HG03342 (cell line): ENCODE measurements around the gene MAGI2.
"Not testable (repeated sequence)": the region's sequence is repeated elsewhere in the genome, so short reads cannot be mapped to it uniquely, and the experiment has no call there.

Experiments used
- ATAC-seq: cut with Tn5 transposase; IDR thresholded peaks from one replicate; pipeline ENCODE4 v1.9.1; 2021; ENCODE audit warnings: mild to moderate bottlenecking, moderate library complexity; ENCODE audit not compliant: unreplicated experiment

MAGI2 gene

DNA sequence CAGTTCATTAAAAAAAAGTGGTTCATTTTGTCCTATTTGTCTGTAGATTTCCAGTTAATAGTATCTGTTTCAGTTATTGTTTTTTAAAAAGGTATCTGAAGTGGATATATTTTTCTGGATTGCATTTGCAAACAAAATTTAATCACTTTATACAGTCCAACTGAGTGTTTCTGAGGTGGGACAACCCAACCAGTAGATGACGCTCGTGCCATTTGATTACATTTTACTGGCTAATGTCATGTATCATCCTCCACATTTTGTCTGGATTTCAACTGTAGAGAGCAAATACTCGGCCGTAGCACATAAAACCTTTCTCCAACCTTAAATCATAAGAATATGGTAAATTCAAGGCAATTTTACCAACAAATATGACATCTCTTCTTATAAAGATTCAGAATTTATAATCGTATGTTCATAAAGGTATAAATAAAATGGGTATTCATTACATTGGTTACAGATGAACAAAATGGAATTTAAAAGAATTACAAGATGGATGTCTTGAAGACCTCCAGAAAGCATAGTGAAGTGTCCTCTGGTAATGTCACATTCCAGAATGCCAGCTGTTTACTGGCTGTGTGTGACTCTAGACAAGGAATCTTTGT, 865.9 kb downstream of the MAGI2 start:
- no peak for ATAC-seq

DNA sequence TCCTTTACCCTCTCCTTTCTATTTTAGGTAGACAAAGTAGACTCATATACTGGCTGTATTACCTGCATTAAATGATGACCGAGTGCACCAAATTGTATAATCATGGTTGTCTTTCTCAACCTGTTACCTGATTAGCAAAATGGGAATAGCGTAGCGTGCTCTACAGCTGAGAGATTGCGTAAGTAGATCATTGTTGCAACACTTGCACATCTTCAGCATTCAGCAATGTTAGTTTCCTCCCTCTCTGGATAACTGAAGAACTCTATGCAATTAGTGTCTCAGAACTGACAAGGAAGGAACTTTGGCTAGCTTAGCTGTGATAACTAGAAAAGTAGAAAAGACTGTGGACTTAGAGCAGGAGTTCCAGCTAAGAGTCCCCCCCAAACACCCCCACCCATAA, 867.5 kb downstream of the MAGI2 start:
- no peak for ATAC-seq

DNA sequence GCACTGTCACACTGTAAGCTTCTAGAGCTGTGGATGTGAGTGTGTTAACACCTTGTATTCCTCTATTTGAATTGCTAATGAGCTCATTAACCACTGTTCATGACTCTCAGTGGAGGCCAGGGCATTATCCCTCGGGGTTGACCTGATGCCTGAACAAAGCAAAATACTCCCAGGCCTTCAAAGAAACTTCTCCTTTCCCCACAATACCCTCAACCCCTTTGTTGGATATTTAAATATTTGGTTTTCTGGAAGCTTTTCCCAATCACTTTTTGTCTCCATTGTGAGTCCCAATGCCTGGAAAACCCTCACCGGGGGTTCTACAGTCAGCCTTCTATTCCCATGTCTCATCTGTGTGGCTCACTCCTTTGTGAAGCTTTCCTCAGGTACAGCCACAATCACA, 874.8 kb downstream of the MAGI2 start:
- ATAC-seq: no peak

DNA sequence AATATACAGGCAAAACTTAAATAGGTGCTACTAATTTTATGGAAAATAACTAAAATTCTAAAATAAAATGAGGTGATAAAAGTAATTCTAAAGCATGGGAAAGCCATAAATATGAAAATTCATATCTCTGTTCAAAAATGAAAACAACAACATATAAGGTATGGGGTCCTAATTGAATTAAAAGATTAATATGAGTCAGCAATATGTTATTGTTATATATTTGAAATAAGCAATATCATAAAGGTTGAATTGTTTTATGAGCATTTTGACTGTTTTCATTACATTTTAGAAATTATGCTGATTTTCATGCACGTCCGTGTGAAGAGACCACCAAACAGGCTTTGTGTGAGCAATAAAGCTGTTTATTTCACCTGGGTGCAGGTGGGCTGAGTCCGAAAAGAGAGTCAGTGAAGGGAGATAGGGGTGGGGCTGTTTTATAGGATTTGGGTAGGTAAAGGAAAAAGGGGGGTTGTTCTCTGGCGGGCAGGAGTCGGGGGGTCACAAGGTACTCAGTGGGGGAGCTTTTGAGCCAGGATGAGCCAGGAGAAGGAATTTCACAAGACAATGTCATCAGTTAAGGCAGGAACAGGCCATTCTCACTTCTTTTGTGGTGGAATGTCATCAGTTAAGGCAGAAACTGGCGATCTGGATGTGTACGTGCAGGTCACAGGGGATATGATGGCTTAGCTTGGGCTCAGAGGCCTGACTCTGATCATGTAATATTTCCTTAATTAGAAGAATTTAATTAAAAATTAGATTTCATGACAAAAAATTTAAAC, 876.1 kb downstream of the MAGI2 start:
- not testable (repeated sequence) for ATAC-seq

DNA sequence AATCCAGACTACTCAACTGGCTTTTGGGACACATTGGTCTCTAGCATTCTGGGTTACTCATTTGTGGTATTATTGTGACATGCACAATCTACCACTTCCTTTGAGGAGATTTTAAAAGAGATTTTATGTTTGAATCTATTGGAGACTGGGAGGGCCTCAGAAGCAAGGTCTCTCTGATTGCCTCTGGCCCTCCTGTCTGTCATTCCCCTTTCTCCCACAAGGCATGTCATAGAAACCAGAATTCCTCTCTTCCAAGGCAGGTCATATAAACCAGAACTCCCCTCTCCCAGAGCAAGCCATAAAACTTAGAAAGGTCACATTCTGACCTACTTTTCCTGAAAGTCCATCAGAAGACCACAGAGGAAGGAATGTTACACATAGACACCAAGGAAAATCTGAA, 877.2 kb downstream of the MAGI2 start:
- ATAC-seq: no peak

DNA sequence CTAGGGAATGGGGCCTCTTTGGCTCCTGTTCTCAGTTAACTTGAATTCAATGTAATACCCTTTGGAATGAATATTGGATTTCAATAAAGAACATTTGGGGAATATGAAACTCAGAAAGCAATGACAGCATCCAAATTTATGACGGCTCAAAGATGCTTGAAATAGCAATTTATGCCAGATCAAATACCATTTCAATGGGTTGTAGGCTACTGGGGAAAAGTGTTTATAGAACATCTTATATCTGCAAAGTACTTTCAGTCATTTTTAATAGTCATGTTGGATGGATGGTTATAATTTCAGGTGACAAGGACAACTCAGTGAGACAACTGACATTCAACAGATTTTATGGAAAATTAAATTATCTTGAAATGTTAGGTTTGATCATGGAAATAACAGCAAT, 882.2 kb downstream of the MAGI2 start:
- no peak for ATAC-seq

DNA sequence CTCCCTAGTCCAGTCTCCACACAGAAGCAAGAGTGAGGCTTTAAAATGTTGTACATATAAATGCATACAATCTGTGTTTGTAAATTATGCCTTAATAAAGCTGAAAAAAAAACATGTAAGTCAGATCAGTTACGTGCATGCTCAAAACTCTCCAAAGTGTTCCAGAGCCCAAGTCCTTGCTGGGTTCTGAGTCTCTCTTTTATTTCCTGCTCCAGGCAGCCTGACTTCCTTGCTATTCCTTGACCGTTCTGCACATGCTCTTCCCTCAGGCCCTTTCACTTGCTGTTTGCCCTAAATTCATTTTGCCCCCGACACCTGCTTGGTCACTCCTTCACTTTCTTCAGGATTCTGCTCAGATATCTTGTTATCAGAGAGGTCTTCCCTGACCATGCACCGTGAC, 884.8 kb downstream of the MAGI2 start:
- ATAC-seq: no peak

DNA sequence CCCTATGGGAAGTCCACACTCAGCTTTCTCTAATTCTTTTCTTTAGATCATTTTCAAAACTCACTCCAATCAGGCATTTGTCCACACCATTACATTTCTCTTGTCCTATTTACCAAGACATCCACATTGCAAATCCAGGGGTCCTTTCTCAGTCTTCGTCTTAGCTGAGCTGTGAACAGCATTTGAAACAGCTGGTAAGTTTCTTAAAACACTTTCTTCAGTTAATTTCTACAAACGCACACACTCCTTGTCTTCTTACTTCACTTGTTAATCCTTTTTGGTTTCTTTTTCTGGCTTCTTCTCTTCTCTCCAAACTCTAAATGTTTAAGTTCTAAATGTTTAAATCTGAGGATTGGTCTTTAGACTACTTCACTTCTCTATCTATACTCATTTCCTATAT, 885.6 kb downstream of the MAGI2 start:
- no peak for ATAC-seq

DNA sequence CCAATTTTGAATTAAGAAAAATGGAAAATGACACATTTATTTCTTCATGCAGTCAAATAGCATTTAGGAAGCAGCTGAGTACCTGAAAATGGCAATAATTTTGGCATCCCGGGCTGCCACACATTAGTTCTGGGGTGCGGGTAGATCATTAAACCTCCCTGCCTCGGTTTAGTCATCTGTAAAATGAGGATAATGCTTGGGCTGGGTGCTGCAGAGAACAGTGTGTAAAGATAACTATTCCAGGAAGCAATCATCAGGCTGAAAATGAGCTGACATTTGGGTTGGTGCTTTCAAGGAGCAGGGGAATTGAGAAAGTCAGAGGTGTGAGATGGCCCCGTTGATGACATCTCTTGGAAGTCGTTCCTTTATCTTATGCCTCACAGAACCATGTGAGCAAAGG, 887.7 kb downstream of the MAGI2 start:
- no peak for ATAC-seq

DNA sequence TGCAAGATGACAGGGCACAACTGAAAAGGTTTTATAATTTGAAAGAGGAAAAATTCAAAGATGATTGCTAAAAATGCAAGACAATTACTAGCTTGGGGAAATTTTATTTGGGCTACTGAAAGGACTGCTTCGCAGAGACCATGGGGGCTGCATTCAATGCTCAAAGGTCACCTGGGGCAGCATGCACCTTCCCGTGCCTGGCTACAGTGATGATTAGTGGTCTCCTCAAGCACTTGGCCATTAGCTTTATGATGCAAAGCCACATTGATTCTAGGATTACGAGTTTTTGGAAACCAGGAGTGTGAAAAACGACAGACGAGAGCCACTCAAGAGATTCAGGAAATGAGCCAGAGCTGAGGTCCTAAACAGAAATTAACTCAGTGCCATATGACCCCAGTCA, 890.3 kb downstream of the MAGI2 start:
- ATAC-seq: no peak

DNA sequence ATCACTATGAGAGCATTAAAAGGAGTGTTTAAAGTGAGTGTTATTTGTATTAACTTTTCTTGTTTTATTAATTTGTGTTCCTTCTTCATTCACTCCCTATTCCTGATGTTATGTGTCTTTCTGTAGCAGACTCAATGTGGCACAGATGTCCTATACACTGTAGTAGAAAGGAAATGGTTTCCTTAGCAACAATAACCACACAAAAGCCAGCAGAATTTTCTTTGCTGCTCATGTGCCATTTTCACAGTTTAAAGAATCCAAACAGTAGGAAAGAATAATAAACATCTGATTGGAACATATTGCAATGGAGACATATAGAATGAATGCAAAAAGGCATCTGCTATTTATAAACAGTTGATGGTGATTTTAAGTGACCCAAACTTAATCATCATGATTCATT, 891.3 kb downstream of the MAGI2 start:
- ATAC-seq: no peak

DNA sequence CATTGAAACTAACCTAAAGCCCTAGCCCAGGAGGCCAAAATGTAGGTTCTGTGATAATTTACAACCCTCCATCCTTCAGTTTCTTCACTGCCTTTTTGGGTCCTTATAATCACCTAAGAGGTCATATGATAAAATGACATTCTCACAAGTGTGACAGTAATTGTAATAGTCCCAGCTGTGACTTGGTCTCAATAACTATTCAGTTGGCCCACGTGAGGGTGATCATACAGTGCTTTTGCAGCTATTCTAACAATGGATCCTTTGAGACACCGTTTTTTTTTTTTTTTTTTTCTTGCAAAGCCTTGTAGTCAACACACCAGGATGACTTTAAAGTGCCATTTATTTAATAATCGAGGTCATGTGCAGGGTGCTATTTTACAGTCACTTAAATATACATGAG, 894.9 kb downstream of the MAGI2 start:
- ATAC-seq: no peak

DNA sequence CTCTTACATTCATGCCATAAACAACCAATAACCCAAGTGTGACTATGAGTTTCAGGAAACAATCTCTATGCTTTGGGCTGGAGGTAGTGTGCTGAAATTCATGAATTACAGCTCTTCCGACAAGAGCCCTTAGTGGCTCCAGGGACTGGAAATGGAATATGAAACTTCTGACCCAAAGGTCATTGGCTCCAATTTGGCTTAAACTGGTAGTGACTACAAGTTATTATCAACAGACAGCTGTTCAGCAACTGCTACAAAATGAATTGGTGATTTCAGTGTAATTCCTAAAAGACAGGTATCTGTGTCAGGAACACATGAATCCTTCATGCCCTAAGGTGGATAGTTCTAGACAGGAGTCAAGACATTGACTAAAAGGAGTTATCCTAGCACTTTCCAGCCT, 909.5 kb downstream of the MAGI2 start:
- no peak for ATAC-seq

DNA sequence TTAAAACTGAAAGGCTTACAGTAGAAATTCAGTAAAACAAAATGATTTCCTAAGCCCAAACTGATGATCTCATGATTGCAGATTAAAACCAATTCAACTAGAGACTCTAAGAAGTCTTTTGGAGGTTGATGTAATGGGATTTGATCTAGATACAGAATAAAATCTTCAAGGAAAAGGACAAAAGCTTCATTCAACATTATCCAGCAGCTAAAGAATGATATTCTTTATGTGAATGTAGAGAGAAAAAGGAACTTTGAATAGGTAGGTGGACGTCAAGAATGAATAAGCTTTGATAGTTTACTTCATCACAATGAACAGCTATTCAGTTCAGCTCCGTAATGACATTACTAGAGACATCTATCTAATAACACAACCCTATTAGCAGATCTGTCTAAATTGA, 910.5 kb downstream of the MAGI2 start:
- no peak for ATAC-seq

DNA sequence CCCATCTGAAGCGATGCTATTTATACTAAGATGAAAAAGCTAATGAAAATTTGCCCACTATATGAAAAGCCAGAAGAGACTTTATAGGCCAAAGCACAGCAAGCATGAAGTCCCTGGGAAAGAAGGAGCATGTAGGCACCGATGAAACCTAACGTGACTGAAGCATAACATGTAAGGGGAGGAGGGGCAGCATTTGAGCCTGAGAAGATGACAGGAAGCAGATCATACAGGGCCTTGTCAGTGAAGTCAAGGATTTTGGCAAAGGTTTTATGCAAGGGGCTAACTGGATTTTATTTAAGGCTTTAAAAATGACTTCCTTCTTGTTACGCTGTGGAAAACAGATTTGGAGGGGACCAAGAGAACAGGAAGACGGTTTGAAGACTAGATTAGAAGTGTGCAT, 910.9 kb downstream of the MAGI2 start:
- ATAC-seq: no peak

DNA sequence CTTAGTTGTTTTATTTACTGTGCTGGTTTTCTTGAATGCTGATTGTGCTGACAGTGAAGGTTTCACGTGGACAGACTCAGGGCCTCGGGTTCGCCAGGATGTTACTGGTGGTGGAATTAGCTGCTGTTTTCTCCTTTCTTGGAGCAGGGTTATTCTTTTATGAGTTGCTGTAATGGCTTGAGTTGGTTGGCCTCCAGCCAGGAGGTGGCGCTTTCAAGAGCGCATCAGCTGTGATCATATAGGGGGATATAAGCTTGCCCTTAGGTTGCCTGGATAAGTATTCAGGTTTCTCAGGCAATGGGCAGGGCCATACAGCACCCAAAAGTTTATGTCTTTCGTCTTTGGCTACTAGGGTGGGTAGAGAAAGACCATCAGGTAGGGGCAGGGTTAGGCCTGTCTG, 913.6 kb downstream of the MAGI2 start:
- no peak for ATAC-seq

DNA sequence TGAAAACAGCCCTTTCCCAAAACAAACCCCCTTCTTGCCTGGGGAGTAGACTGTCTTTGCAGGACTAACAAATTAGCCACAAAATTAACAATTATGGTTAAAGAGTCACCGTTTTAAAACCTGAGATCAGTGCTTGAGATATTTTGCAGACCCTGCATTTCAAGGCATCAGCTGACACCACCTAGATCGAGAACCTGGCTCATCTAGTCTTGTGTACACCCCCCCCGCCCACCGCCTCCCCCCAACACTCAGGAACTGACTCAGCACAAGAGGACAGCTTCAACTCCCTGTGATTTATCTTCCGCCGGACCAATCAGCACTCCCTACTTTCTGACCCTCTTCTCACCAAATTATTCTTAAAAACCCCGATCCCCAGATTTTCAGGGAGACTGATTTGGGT, 917.8 kb downstream of the MAGI2 start:
- no peak for ATAC-seq

DNA sequence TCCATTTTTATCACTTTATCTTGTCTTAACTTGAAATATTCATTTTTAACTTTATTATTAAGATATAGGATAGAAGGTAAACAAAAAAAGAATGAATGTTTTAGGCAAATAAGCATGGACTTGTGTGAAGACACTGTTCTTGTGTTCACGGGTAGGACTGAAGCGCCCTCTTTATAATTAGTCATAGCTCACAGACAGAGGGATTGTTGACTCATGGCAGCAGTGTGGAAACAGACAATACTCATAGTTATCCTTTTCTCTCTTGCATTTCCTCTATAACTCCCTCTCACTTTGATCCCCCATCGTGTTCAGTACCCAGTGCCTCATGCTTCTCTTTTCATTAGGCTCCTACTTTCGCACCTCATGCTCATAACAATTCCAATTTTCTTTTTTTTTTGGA, 923.1 kb downstream of the MAGI2 start:
- ATAC-seq: no peak

DNA sequence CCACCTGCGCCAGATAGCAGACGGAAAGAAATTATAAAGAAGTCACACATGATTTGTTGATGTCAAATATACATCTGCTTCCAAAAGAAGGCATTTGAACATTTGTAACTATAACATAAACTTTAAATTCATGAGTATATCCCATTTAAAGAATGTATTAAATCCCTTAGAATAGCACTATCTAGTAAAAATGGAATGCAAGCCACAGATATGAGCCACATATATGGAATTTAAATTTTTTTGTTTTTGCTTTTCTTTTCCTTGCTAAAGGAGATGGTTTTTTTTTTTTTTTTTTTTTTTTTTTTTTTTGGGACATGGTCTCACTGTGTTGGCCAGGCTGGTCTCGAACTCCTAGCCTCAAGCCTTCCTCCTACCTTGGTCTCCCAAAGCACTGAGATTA, 924.1 kb downstream of the MAGI2 start:
- ATAC-seq: no peak

DNA sequence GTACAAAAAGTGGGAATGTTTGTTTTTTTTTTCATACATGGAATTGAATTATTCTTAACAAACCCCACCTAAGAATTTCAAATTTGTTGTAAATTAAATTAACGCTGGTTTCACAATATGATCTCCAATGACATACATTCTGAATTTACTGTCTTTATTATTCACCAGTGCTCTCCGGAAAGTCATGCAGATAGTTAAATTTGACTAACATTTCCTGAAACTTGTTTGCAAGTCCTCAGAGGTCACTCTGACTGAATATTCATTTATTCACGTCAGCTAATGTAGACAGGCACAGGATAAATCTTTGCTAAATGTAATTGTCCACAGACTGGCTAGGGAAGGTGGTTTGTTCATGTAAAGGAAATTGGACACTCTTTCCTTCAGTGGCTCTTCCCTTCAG, 924.5 kb downstream of the MAGI2 start:
- ATAC-seq: no peak

DNA sequence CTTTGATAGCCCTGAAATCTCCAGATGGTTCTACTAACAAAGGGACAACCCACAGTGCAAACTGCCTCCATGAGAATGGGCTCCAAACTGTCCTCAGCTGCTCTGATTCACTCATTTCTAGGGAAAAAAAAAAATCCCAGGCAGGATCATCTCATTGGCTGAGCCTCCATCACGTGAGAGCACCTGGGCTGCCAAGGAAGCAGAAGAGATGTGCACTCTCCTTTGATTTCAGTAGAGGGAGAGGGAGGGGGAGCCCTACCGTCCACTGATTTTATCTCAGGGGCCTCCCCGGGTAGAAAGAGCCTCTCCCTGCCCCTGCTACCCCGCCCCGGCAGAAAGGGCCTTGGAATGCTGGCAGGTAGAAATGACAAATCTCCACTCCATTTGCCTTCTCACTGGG, 929.5 kb downstream of the MAGI2 start:
- ATAC-seq: no peak

DNA sequence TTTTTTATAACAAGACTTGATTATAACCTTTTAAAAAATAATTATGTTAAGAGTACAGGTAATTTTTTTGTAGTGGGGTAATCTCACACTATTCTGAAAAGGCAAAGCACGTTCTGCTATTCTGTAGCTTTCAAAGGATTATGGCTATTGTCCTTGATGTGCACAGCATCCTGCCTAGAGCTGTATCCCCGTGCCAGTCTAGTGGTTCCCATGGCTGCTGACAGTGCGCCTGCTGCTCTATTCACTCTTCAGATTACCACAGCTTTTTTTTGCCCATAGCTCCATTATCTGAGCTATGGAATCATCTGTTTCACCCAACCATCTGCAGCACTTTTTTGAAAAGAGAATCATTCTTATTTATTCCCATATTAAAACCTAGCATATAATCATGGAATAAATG, 931.5 kb downstream of the MAGI2 start:
- ATAC-seq: no peak

DNA sequence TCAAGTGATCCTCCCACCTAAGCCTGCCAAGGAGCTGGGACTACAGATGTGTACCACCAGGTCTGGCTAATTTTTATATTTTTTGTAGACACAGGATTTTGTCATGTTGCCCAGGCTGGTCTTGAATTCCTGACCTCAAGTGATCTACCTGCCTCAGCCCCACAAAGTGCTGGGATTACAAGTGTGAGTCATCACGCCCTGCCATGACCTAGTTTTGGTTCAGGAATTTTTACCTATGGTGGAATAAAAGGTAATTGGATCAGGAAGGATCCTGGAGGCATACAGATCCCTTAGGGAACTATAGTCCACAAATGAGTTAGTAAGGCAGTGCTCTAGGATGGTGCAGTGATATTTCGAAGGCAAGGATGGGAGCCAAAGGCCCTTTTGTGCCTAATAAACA, 937.0 kb downstream of the MAGI2 start:
- ATAC-seq: no peak
